ENCODE data around the gene LMO1. TPM values are rescaled to one million over a fixed set of nuclear protein-coding genes. Genes with fewer than 3 reads are reported as not detected.

LMO1 gene
- total and polyA plus RNA-seq, 2 of the 8 experiments (the other 6 are each of a cell fraction or from before 2014, with no cell fraction given), result 0.17 TPM; not detected in 1

DNA sequence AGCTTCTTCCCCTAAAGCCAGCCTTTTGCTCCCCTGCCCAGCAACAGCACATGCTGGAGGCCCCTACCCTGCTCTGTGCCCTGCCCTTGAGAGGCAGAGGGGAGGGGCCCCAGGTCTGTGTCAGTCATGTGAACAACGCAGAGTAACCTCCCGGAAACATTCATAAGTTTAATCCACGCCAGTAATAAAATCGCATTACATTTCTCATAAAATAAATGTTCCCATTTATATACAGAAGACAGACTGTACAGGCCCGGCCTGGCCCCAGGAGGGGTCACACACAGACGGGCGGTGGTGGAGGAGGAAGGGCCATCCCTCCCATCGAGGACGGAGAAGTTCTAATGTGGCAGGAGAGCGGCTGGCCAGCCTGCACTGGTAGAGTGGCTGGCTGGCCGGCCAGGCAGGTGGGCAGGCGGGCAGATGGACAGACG is 39.5 kb downstream of the LMO1 start:
- no peak overlapping the region for H3K23ac ChIP-seq (ENCODE audit: insufficient read length)
- no peak overlapping the region for H2BK12ac ChIP-seq (ENCODE audit: low read depth, low read length)
- peaks cover 0 to 14% (median 3%) of the 10 kb centered on the region in 4 experiments; a peak in 4 of 7 replicates for H3K4me1 ChIP-seq (replicated peaks in 1 of 4; ENCODE audit: control insufficient read depth in 3 of 4, insufficient read depth in 4 of 4, low read length in 3 of 4)
- H3K27ac ChIP-seq (ENCODE audit: low read depth, low read length), result no peak overlapping the region
- 90% methylated on average over 13 of the region's 13 CpGs; no CpG with 5 or more reads in 1 of the 2 experiments for WGBS, 2 experiments (ENCODE audit: extremely low coverage in 1 of 2, insufficient coverage in 1 of 2, insufficient read length in 1 of 2, insufficient replicate concordance in 2 of 2, low coverage in 1 of 2, low lambda C conversion rate in 2 of 2, missing lambda C conversion rate in 1 of 2)
- no peak overlapping the region for H3K14ac ChIP-seq (ENCODE audit: insufficient read length)
- TF ChIP-seq TEAD4 (IDR thresholded peaks at IDR 0.05; ENCODE audit: low read depth, low read length) (no peak), NANOG (IDR thresholded peaks at IDR 0.05; ENCODE audit: insufficient read depth, low read depth, low read length, poor library complexity, severe bottlenecking) (no peak)
- no peak overlapping the region for H3K18ac ChIP-seq (ENCODE audit: extremely low read depth, low read length)
- ChIA-PET POLR2A (ENCODE audit: partially characterized antibody) (no interaction called here), CTCF (ENCODE audit: partially characterized antibody) (interaction anchor here (0.6 to 10.3 kb wide), 11 partner anchors 10 to 1311 kb away, joined by 3 to 171 read pairs (median 4); partner anchors contain the start of gene LMO1)
- no peak overlapping the region for H2BK5ac ChIP-seq (ENCODE audit: low read depth, low read length)
- H3K27me3 ChIP-seq (replicated peaks in 1 of 4; ENCODE audit: control insufficient read depth in 3 of 4, extremely low read depth in 1 of 4, insufficient read depth in 3 of 4, low read length in 3 of 4), result no peaks in the 10 kb centered on the region; a peak in 1 of 7 replicates
- H2BK120ac ChIP-seq (replicated peaks; ENCODE audit: low read depth, low read length), result no peak overlapping the region
- no peak overlapping the region for H4K5ac ChIP-seq (ENCODE audit: insufficient read length, low read depth, low read length)
- no peaks in the 10 kb centered on the region for H3K36me3 ChIP-seq (ENCODE audit: control insufficient read depth in 2 of 4, insufficient read depth in 4 of 4, low read length in 3 of 4)
- no peak overlapping the region for H2BK15ac ChIP-seq (ENCODE audit: low read length)
- no peaks in the 10 kb centered on the region for H3K23me2 ChIP-seq (ENCODE audit: low read depth, low read length)
- H3K56ac ChIP-seq (replicated peaks; ENCODE audit: insufficient read length, low read depth, low read length), result no peak overlapping the region
- H2BK20ac ChIP-seq (ENCODE audit: low read length), result no peak overlapping the region
- H2AK5ac ChIP-seq (ENCODE audit: low read depth, low read length), result no peak overlapping the region
- no peaks in the 10 kb centered on the region for H3K79me2 ChIP-seq (ENCODE audit: control insufficient read depth in 1 of 2, insufficient read depth in 2 of 2, low read length in 2 of 2)
- no peak for FAIRE-seq
- no peak overlapping the region for H4K91ac ChIP-seq (replicated peaks; ENCODE audit: insufficient read length, low read length)
- no peak overlapping the region for H3K4ac ChIP-seq (replicated peaks; ENCODE audit: insufficient read length, low read depth, low read length)
- 0 out of 2 replicates have a peak overlapping the region, but pooled peaks have one; percentile 21 for H2AFZ ChIP-seq (ENCODE audit: low read length)
- H3K9ac ChIP-seq (replicated peaks in 1 of 4; ENCODE audit: extremely low read depth in 1 of 4, low read depth in 3 of 4, low read length in 3 of 4), result no peak overlapping the region
- H4K20me1 ChIP-seq (replicated peaks in 1 of 2; ENCODE audit: control insufficient read depth in 1 of 2, insufficient read depth in 2 of 2, low read length in 2 of 2), result no peaks in the 10 kb centered on the region
- H3K9me3 ChIP-seq (ENCODE audit: insufficient read depth in 2 of 2, low read depth in 1 of 2, low read length in 1 of 2), result no peaks in the 10 kb centered on the region
- H4K8ac ChIP-seq (ENCODE audit: extremely low read depth, insufficient read depth, low read length), result peak overlapping the region; percentile 26; the same call in 1 of the 2 replicates
- no peak for DNase-seq (ENCODE audit: low read depth in 1 of 2, low spot score in 2 of 2)
- H3K4me2 ChIP-seq (ENCODE audit: insufficient read depth in 1 of 2, low read depth in 2 of 2, low read length in 2 of 2), result no peak overlapping the region
- H3K4me3 ChIP-seq (ENCODE audit: extremely low read depth in 1 of 4, insufficient read depth in 2 of 4, low read depth in 3 of 4, low read length in 4 of 4), result no peak overlapping the region
- no peaks in the 10 kb centered on the region for H3K79me1 ChIP-seq (ENCODE audit: low read depth, low read length)
